GM19043 (cell line): Measurements from ENCODE around the gene DDX46.
A peak's percentile ranks its signal among the peaks of the same experiment; 100 is the strongest.
"Not testable (repeated sequence)": the region's sequence is repeated elsewhere in the genome, so short reads cannot be mapped to it uniquely, and the experiment has no call there.

ENCODE experiments used
- ATAC-seq: cut with Tn5 transposase; IDR thresholded peaks from one replicate; pipeline ENCODE4 v1.9.1; 2021; ENCODE audit warnings: low read depth; ENCODE audit not compliant: unreplicated experiment

DDX46 gene

GRCh38 chr5:134758504-134759341, at the start of gene DDX46:
Gene DDX46, plus strand, starts transcription at chr5:134758779. Its CDS starts 160 bp downstream, at chr5:134758939.
- ATAC-seq = peak; percentile 99

- ATAC-seq = no peak
Observed at GRCh38 chr5:134714120-134714519, 44.5 kb upstream of the DDX46 start.

- no peak for ATAC-seq
Observed at GRCh38 chr5:134714541-134714940, 44.0 kb upstream of the DDX46 start.

GRCh38 chr5:134715466-134715865, 43.1 kb upstream of the DDX46 start:
- not testable (repeated sequence) for ATAC-seq

- no peak for ATAC-seq
Observed at GRCh38 chr5:134724872-134725271, 33.7 kb upstream of the DDX46 start.

GRCh38 chr5:134732819-134733218, 25.8 kb upstream of the DDX46 start:
- ATAC-seq = no peak

GRCh38 chr5:134735243-134735642, 23.3 kb upstream of the DDX46 start:
- no peak for ATAC-seq

- ATAC-seq = no peak
Observed at GRCh38 chr5:134736173-134736812, 22.3 kb upstream of the DDX46 start.

- peak; percentile 95 for ATAC-seq
Observed at GRCh38 chr5:134738133-134738962, 20.2 kb upstream of the DDX46 start, which contains the start of gene CAMLG. Gene CAMLG, plus strand, starts transcription at chr5:134738548. Its CDS starts 73 bp downstream, at chr5:134738621.

- ATAC-seq = no peak
Observed at GRCh38 chr5:134738963-134739661, 19.5 kb upstream of the DDX46 start.

- no peak for ATAC-seq
Observed at GRCh38 chr5:134741052-134741451, 17.5 kb upstream of the DDX46 start.

- ATAC-seq = no peak
Observed at GRCh38 chr5:134742134-134742533, 16.4 kb upstream of the DDX46 start.

- no peak for ATAC-seq
Observed at GRCh38 chr5:134749415-134749814, 9.2 kb upstream of the DDX46 start.

GRCh38 chr5:134758176-134758503, 439 bp upstream of the DDX46 start:
- peak; percentile 21 for ATAC-seq

GRCh38 chr5:134767528-134768291, 9.1 kb downstream of the DDX46 start:
- not testable (repeated sequence) for ATAC-seq

GRCh38 chr5:134769206-134769605, 10.6 kb downstream of the DDX46 start:
- ATAC-seq = no peak

GRCh38 chr5:134772461-134773125, 14.0 kb downstream of the DDX46 start:
- ATAC-seq = no peak

GRCh38 chr5:134777366-134777765, 18.8 kb downstream of the DDX46 start:
- ATAC-seq = no peak

- ATAC-seq = no peak
Observed at GRCh38 chr5:134784241-134784920, 25.8 kb downstream of the DDX46 start.
